Measurements from ENCODE around the gene PROX1.

Gene PROX1, protein sequence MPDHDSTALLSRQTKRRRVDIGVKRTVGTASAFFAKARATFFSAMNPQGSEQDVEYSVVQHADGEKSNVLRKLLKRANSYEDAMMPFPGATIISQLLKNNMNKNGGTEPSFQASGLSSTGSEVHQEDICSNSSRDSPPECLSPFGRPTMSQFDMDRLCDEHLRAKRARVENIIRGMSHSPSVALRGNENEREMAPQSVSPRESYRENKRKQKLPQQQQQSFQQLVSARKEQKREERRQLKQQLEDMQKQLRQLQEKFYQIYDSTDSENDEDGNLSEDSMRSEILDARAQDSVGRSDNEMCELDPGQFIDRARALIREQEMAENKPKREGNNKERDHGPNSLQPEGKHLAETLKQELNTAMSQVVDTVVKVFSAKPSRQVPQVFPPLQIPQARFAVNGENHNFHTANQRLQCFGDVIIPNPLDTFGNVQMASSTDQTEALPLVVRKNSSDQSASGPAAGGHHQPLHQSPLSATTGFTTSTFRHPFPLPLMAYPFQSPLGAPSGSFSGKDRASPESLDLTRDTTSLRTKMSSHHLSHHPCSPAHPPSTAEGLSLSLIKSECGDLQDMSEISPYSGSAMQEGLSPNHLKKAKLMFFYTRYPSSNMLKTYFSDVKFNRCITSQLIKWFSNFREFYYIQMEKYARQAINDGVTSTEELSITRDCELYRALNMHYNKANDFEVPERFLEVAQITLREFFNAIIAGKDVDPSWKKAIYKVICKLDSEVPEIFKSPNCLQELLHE

DNA sequence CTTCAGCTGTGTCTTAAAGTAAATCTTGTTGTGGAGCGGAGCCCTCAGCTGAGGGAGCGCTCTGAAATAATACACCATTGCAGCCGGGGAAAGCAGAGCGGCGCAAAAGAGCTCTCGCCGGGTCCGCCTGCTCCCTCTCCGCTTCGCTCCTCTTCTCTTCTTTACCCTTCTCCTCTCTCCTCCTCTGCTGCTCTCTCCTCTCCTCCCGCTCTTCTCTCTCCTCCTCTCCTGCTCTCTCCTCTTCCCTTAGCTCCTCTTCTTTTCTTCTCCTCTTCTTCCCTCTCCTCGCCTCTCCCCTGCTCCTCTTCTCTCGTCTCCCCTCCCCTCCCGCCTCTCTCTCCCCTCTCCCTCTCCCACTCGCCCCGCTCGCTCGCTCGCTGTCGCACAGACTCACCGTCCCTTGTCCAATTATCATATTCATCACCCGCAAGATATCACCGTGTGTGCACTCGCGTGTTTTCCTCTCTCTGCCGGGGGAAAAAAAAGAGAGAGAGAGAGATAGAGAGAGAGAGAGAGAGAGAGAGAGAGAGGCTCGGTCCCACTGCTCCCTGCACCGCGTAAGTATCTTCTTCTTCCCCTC lies at the start of gene PROX1:
Gene PROX1 (plus strand): TSS at position 47 of the 580 bp plus-strand sequence. CDS start 8,563 bp downstream, outside the sequence.
- DNase-seq (ENCODE audit: low spot score in 2 of 2), result no peak
- ATAC-seq (replicated peaks; ENCODE audit: extremely low read depth, poor library complexity, severe bottlenecking), result peak; percentile 14
- H3K27me3 Mint-ChIP-seq, result peaks cover 95% of the 10 kb centered on the region
- no peak within 1 kb of the TSS for H3K27ac Mint-ChIP-seq (ENCODE audit: low read depth)
- H3K4me1 Mint-ChIP-seq, result peaks cover 27% of the 10 kb centered on the region
- H3K36me3 Mint-ChIP-seq (ENCODE audit: insufficient read depth), result peaks cover 3% of the 10 kb centered on the region
- peak within 1 kb of the TSS; percentile 74 for H3K4me3 Mint-ChIP-seq
- peaks cover 11% of the 10 kb centered on the region for H3K9me3 Mint-ChIP-seq

- no peak for DNase-seq (ENCODE audit: low spot score in 2 of 2)
- ATAC-seq (replicated peaks; ENCODE audit: extremely low read depth, poor library complexity, severe bottlenecking), result no peak
- Mint-ChIP-seq H3K4me3 (no peak overlapping the region), H3K4me1 (no peaks in the 10 kb centered on the region), H3K27ac (ENCODE audit: low read depth) (no peak overlapping the region), H3K36me3 (ENCODE audit: insufficient read depth) (no peaks in the 10 kb centered on the region), H3K27me3 (peaks cover 8% of the 10 kb centered on the region), H3K9me3 (peaks cover 7% of the 10 kb centered on the region)
These were observed 49.0 kb upstream of the PROX1 start for GRCh38 chr1:213938776-213939175.

DNA sequence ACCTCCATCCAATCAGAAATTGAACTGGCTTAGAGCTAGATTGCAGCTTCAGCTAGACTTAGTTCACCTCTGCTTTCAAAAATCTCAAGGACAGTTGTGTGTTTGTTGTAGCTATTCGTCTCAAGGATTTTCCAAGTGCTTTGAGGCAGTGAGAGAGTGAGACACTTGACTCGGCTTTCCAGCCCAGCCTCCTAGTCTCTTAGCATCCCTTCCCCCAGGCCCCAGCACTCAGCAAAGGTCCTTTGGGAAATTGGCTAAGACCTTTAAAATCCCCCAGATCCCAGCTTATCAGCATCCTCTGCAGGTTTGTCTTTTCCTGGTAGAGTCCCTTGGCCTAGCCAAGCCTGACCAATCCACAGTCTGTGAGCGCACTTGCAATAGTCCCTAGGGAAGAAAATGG lies 47.9 kb upstream of the PROX1 start:
- H3K4me1 Mint-ChIP-seq, result no peaks in the 10 kb centered on the region
- no peaks in the 10 kb centered on the region for H3K9me3 Mint-ChIP-seq
- no peaks in the 10 kb centered on the region for H3K27me3 Mint-ChIP-seq
- no peak overlapping the region for H3K4me3 Mint-ChIP-seq
- DNase-seq (ENCODE audit: low spot score in 2 of 2), result no peak
- no peak overlapping the region for H3K27ac Mint-ChIP-seq (ENCODE audit: low read depth)
- no peak for ATAC-seq (replicated peaks; ENCODE audit: extremely low read depth, poor library complexity, severe bottlenecking)
- no peaks in the 10 kb centered on the region for H3K36me3 Mint-ChIP-seq (ENCODE audit: insufficient read depth)

DNA sequence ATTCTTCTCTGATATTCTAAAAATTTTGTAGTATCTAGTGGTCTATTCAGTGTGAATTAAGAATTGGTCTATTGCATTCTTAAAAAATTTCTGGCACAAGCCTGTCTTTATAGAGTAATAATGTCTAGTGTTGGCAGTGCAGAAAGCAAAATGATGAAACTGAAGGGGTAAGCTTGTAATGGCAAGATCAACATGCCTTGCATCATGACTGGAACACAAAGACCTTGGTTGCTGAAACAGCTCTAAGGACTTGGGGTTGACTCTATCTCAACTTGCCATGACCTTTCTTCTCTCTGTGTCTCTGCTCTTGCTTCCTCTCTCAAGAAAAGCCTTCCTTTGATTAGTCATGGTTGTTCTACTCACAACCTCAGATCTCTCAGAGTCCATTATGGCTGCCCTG lies 46.8 kb upstream of the PROX1 start:
- Mint-ChIP-seq H3K27ac (ENCODE audit: low read depth) (no peak overlapping the region), H3K27me3 (no peaks in the 10 kb centered on the region), H3K4me3 (no peak overlapping the region), H3K9me3 (no peaks in the 10 kb centered on the region), H3K36me3 (ENCODE audit: insufficient read depth) (no peaks in the 10 kb centered on the region), H3K4me1 (no peaks in the 10 kb centered on the region)
- DNase-seq (ENCODE audit: low spot score in 2 of 2) (no peak), ATAC-seq (replicated peaks; ENCODE audit: extremely low read depth, poor library complexity, severe bottlenecking) (no peak)

GRCh38 chr1:213942061-213942460 lies 45.7 kb upstream of the PROX1 start:
- no peak overlapping the region for H3K4me3 Mint-ChIP-seq
- no peaks in the 10 kb centered on the region for H3K4me1 Mint-ChIP-seq
- H3K36me3 Mint-ChIP-seq (ENCODE audit: insufficient read depth), result no peaks in the 10 kb centered on the region

DNA sequence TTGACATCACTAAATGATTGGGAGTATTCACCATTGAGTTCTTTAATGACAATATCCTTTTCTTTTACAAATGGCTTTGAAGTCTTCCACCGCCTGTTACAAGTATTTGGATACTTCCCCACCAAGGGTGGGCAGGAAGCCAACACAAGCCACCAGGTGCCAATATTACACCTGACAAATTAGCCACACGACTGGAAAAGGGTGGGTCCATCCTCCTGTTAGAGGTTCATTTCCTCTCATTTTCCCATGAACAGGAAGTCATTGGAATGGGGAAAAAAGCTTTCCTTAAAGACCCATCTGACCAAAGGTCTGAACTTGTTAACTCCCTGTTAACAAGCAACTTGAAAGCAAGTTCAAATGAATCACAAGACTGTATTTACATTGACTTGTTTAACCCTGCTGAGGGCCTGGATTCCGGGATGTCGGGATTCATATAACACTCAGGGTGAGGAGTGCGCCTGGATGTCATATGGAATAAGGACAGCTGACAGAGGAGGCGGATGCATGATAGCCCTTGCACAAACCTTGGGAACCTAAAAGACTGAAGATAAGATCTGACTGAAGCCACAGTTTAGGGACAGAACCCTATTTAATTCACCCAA lies 40.5 kb upstream of the PROX1 start:
- ATAC-seq (replicated peaks; ENCODE audit: extremely low read depth, poor library complexity, severe bottlenecking) (no peak), DNase-seq (ENCODE audit: low spot score in 2 of 2) (no peak)
- Mint-ChIP-seq H3K4me3 (no peak overlapping the region), H3K4me1 (no peaks in the 10 kb centered on the region), H3K9me3 (no peaks in the 10 kb centered on the region), H3K27me3 (peaks cover 11% of the 10 kb centered on the region), H3K36me3 (ENCODE audit: insufficient read depth) (no peaks in the 10 kb centered on the region), H3K27ac (ENCODE audit: low read depth) (no peak overlapping the region)

More at GRCh38 chr1:213942061-213942460, 45.7 kb upstream of the PROX1 start:
- no peaks in the 10 kb centered on the region for H3K27me3 Mint-ChIP-seq
- DNase-seq (ENCODE audit: low spot score in 2 of 2) (no peak), ATAC-seq (replicated peaks; ENCODE audit: extremely low read depth, poor library complexity, severe bottlenecking) (no peak)
- H3K27ac Mint-ChIP-seq (ENCODE audit: low read depth), result no peak overlapping the region
- H3K9me3 Mint-ChIP-seq, result no peaks in the 10 kb centered on the region

- no peaks in the 10 kb centered on the region for H3K4me1 Mint-ChIP-seq
- H3K27me3 Mint-ChIP-seq, result peaks cover 11% of the 10 kb centered on the region
- ATAC-seq (replicated peaks; ENCODE audit: extremely low read depth, poor library complexity, severe bottlenecking) (no peak), DNase-seq (ENCODE audit: low spot score in 2 of 2) (no peak)
- no peak overlapping the region for H3K4me3 Mint-ChIP-seq
- H3K9me3 Mint-ChIP-seq, result no peaks in the 10 kb centered on the region
- H3K36me3 Mint-ChIP-seq (ENCODE audit: insufficient read depth), result no peaks in the 10 kb centered on the region
- H3K27ac Mint-ChIP-seq (ENCODE audit: low read depth), result no peak overlapping the region
These were observed 35.9 kb upstream of the PROX1 start for GRCh38 chr1:213951876-213952275.

GRCh38 chr1:213953806-213954205 lies 34.0 kb upstream of the PROX1 start:
- no peaks in the 10 kb centered on the region for H3K36me3 Mint-ChIP-seq (ENCODE audit: insufficient read depth)
- DNase-seq (ENCODE audit: low spot score in 2 of 2) (no peak), ATAC-seq (replicated peaks; ENCODE audit: extremely low read depth, poor library complexity, severe bottlenecking) (no peak)

GRCh38 chr1:213956295-213956770 lies 31.4 kb upstream of the PROX1 start:
- Mint-ChIP-seq H3K4me1 (no peaks in the 10 kb centered on the region), H3K9me3 (no peaks in the 10 kb centered on the region), H3K4me3 (no peak overlapping the region), H3K27ac (ENCODE audit: low read depth) (no peak overlapping the region), H3K36me3 (ENCODE audit: insufficient read depth) (no peaks in the 10 kb centered on the region), H3K27me3 (peaks cover 12% of the 10 kb centered on the region)
- ATAC-seq (replicated peaks; ENCODE audit: extremely low read depth, poor library complexity, severe bottlenecking) (no peak), DNase-seq (ENCODE audit: low spot score in 2 of 2) (no peak)

More at GRCh38 chr1:213953806-213954205, 34.0 kb upstream of the PROX1 start:
- Mint-ChIP-seq H3K27ac (ENCODE audit: low read depth) (no peak overlapping the region), H3K27me3 (peaks cover 11% of the 10 kb centered on the region), H3K4me1 (no peaks in the 10 kb centered on the region), H3K9me3 (no peaks in the 10 kb centered on the region), H3K4me3 (no peak overlapping the region)

GRCh38 chr1:213958346-213958745 lies 29.4 kb upstream of the PROX1 start:
- no peaks in the 10 kb centered on the region for H3K4me1 Mint-ChIP-seq
- H3K36me3 Mint-ChIP-seq (ENCODE audit: insufficient read depth), result no peaks in the 10 kb centered on the region
- ATAC-seq (replicated peaks; ENCODE audit: extremely low read depth, poor library complexity, severe bottlenecking), result no peak
- H3K9me3 Mint-ChIP-seq, result peaks cover 9% of the 10 kb centered on the region
- H3K4me3 Mint-ChIP-seq, result no peak overlapping the region
- no peak overlapping the region for H3K27ac Mint-ChIP-seq (ENCODE audit: low read depth)
- DNase-seq (ENCODE audit: low spot score in 2 of 2), result no peak
- peaks cover 6% of the 10 kb centered on the region for H3K27me3 Mint-ChIP-seq

DNA sequence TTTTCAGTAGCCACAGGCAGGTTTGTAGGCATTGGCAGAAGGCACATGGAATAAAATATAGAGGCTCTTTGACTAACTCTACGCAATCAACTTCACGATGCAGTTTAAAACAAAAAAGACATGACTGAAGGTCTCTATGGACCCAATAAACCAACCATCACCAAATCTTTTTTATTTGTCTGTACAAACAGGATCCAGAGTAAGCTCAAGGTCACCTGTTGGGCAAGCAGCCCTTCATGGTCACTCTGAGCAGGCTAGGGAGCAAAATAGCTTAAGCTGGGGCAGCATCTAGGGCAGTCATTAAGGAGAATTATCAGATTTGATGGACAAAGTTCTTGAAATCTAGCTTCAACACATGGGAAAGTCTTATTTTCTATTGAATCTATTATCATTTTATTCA lies 26.8 kb upstream of the PROX1 start:
- DNase-seq (ENCODE audit: low spot score in 2 of 2) (no peak), ATAC-seq (replicated peaks; ENCODE audit: extremely low read depth, poor library complexity, severe bottlenecking) (no peak)
- H3K4me1 Mint-ChIP-seq, result no peaks in the 10 kb centered on the region
- peaks cover 9% of the 10 kb centered on the region for H3K9me3 Mint-ChIP-seq
- H3K27me3 Mint-ChIP-seq, result peaks cover 6% of the 10 kb centered on the region
- H3K4me3 Mint-ChIP-seq, result no peak overlapping the region
- H3K27ac Mint-ChIP-seq (ENCODE audit: low read depth), result no peak overlapping the region
- no peaks in the 10 kb centered on the region for H3K36me3 Mint-ChIP-seq (ENCODE audit: insufficient read depth)

DNA sequence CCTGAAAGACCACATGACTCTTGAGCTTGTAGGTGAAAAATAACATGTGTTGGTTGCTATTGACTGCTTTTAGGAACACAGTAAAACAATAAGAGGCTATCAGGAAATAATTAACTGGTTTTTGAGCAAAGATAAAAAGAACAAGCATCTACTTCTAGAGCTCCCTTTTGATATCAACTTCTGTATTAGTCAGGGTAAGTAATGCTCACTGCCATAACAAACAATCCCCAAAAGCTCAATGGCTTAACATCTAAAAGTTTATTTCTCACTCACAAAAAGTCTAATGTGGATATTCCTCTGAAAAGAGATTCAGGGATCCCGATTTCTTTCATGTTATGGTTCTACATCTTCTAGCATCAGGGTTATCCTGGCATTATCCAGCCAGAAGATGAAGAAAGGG lies 25.3 kb upstream of the PROX1 start:
- no peaks in the 10 kb centered on the region for H3K36me3 Mint-ChIP-seq (ENCODE audit: insufficient read depth)

More for the DNA sequence above, 25.3 kb upstream of the PROX1 start:
- Mint-ChIP-seq H3K9me3 (peaks cover 9% of the 10 kb centered on the region), H3K4me3 (no peak overlapping the region), H3K27me3 (peaks cover 6% of the 10 kb centered on the region), H3K27ac (ENCODE audit: low read depth) (peak overlapping the region; percentile 53), H3K4me1 (no peaks in the 10 kb centered on the region)
- no peak for DNase-seq (ENCODE audit: low spot score in 2 of 2)
- ATAC-seq (replicated peaks; ENCODE audit: extremely low read depth, poor library complexity, severe bottlenecking), result no peak

Measured in central memory CD8-positive, alpha-beta T cell (primary cell).